Heart right ventricle (tissue), 16 donors: ENCODE measurements around the gene TMEM270. TPM values are rescaled to one million over a fixed set of nuclear protein-coding genes. Genes with fewer than 3 reads are reported as not detected.
A peak's percentile ranks its signal among the peaks of the same experiment; 100 is the strongest.

Source experiments
- ATAC-seq, 8 donors: fragments of 200-7000 bp; cut with Tn5 transposase; one replicate each; pipeline ENCODE4 v1.9.1; 2020; ENCODE audit warnings: mild to moderate bottlenecking in 8 of 8, moderate library complexity in 8 of 8, moderate number of reproducible peaks in 1 of 8
- DNase-seq, 2 donors: peaks; one replicate each; pipeline ENCODE4 v3.0.0-alpha.2; 2020
- H3K27ac ChIP-seq, 10 donors: fragments of 200-600 bp; sonication (generic) in 2 of 10; one replicate each; pipeline versions ENCODE4 v1.5.0 to v1.8.0; 2020 to 2022; ENCODE audit warnings: mild to moderate bottlenecking in 3 of 10
- H3K27me3 ChIP-seq, 7 donors: fragments of 200-600 bp; one replicate each; pipeline ENCODE4 v1.8.0; 2021 to 2022; ENCODE audit warnings: mild to moderate bottlenecking in 2 of 7
- H3K36me3 ChIP-seq, 9 donors: fragments of 200-600 bp; sonication (generic) in 1 of 9; one replicate each; pipeline versions ENCODE4 v1.5.0 to v1.8.0; 2020 to 2022; ENCODE audit warnings: mild to moderate bottlenecking in 2 of 9
- H3K4me1 ChIP-seq, 9 donors: fragments of 200-600 bp; sonication (generic) in 1 of 9; one replicate each; pipeline versions ENCODE4 v1.5.0 to v1.8.0; 2020 to 2022; ENCODE audit warnings: mild to moderate bottlenecking in 4 of 9
- H3K4me3 ChIP-seq, 10 donors: fragments of 200-600 bp; sonication (generic) in 2 of 10; one replicate each; pipeline versions ENCODE4 v1.5.0 to v1.8.0; 2020 to 2022; ENCODE audit warnings: mild to moderate bottlenecking in 7 of 10, moderate library complexity in 2 of 10
- H3K9me3 ChIP-seq, 11 donors: fragments of 200-600 bp in 10 of 11; sonication (generic) in 2 of 11; one replicate each; pipeline versions ENCODE4 v1.5.0 to v1.8.0; 2013 to 2022; ENCODE audit warnings: mild to moderate bottlenecking in 2 of 11, control low read depth in 1 of 11, moderate library complexity in 1 of 11
- CTCF ChIP-seq, 9 donors: fragments of 200-600 bp; sonication (generic) in 2 of 9; IDR thresholded peaks; one replicate each; pipeline versions ENCODE4 v1.5.0 to v1.8.0; 2021 to 2022; ENCODE audit warnings: antibody characterized with exemption in 9 of 9, mild to moderate bottlenecking in 5 of 9, moderate library complexity in 1 of 9
- WGBS, 2 donors: extraction: QIAGEN DNeasy Blood & Tissue Kit; methylation state at CpG; one replicate each; pipeline ENCODE4 v1.1.7; 2013; ENCODE audit warnings: inconsistent platforms in 1 of 2; 5-methylcytosine and 5-hydroxymethylcytosine counted together
- intact Hi-C, 10 donors: fragments of 100-400 bp; cut with DNase I; formaldehyde crosslinking; loops; one replicate each; pipeline versions ENCODE4 v1.11.1 to v1.14.2; 2022
- polyA plus RNA-seq, 2 donors: library from polyadenylated mRNA; stranded (reverse); fragments of 200-250 nt; gene quantifications; one replicate each; pipeline ENCODE4 v1.2.3, GENCODE V29; 2013
- total RNA-seq, 10 donors: library from RNA; stranded (reverse); fragmentation: NEBNext Ultra II Directional in 3 of 10; extraction: Animal tissue kit (Norgen Biotek cat#: 25700) in 3 of 10; gene quantifications; one replicate each; pipeline versions ENCODE4 v1.2.1 to v1.2.4, GENCODE V29; 2021 to 2023
- donor health status: Arrhythmogenic right ventricular cardiomyopathy.
- donor health status: ischemic (EF 13 %, LVEDD 7.1; RV severe dilation, severe dysfunction).
- donor health status: healthy with polysubstance abuse.
- donor health status: DM: no; HTN: yes; CAD: no.
- donor health status: DM: no; HTN: no; CAD: no.
- donor health status: ischemic (EF 25% LVEDD 6.9; RV normal size, moderate dysfunction).
- donor health status: ischemic (EF 25% LVEDD 5.7; RV mildly dilated, moderate dysfunction).
- donor health status: healthy.
- donor health status: DM: yes; HTN: yes; CAD: no.
- donor health status: Ischemic cardiomyopathy.
- donor health status: ischemic (EF 35%, LVEDD 5.7; RV mildly dilated, moderate dysfunction).
- donor health status: nonischemic (EF 11% LVEDD 7.7; RV severe dilation, severe dysfunction).
- donor health status: DM: yes; HTN: yes; CAD: no.
- donor health status: PGD.
- donor health status: ischemic (EF 29% LVEDD 5.4; RV normal size, mild dysfunction).
- donor health status: nonischemic (EF 23%, LVEDD 6.1; RV moderate dilation, normal function).

The TMEM270 gene
- total and polyA plus RNA-seq, 12 donors = not detected

DNA sequence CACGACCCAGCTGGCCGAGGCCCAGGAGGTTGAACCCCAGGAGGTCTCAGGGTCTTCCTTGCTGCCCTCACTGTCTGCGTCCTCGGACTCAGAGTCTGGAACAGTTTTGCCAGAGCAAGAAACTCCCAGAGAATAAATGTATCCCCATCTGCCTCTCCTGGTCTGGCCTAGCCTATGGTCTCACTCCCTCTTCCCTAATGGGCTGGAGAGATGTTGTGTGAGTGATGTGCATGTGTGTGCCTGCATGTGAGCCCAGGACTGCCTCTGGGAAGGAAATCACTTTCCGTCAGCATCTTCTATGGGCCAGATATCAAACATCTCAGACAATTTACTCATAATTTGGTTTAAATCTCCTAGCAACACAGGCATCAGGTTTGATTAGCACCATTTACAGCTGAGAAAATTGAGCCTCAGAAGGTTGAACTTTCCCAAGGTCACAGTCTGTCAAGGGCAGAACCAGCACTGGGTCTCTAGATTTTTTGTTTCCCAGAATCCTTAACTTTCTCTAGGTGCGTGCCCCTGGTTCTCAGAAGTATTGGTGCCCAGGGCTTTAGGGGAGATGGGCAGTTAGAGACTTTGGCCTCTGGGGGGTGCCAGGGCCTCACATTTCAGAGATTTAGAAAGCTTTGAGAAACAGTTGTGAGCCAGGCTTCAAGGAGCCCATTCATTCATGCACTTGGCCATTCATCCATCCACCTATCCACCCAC, 4.9 kb downstream of the TMEM270 start:
- no peak overlapping the region for H3K4me3 ChIP-seq
- H3K27me3 ChIP-seq = peaks cover 0 to 4% (median 0%) of the 10 kb centered on the region in 7 donors
- WGBS, 2 donors = 77 to 83% methylated on average over 6 of the region's 6 CpGs
- no peak overlapping the region for H3K27ac ChIP-seq
- no peaks in the 10 kb centered on the region for H3K9me3 ChIP-seq
- DNase-seq (no peak), ATAC-seq (peak in 7 of 8 donors; percentile 47 to 84 (median 62))
- intact Hi-C loops = loop anchor here in 9 of 10 donors (1.0 to 10.0 kb wide), 11 partner anchors 111 to 536 kb away; partner anchors contain the start of genes ELN (in 4 of the 9) and EIF4H (in 1 of the 9)
- H3K36me3 ChIP-seq = no peaks in the 10 kb centered on the region
- TF ChIP-seq CTCF (IDR thresholded peaks at IDR 0.05) = peak; percentile 55 to 79 (median 71)
- peaks cover 0 to 23% (median 9%) of the 10 kb centered on the region in 9 donors for H3K4me1 ChIP-seq

DNA sequence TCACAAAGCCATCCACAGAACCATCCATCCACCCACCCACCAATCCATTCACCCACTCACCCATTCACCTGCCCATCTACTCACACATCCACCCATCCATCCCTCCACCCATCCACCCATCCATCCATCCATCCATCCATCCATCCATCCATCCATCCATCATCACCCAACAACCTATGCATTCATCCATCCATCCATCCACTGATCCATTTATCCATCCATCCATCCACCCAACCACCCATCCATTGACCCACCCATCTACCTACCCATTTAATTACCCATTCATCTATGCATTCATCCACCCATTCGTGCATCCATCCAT, 5.4 kb downstream of the TMEM270 start:
- H3K27ac ChIP-seq = no peak overlapping the region
- ATAC-seq = no peak
- no peaks in the 10 kb centered on the region for H3K36me3 ChIP-seq
- H3K9me3 ChIP-seq = no peaks in the 10 kb centered on the region
- 96 to 97% methylated on average over 1 of the region's 1 CpG for WGBS, 2 donors
- peaks cover 0 to 3% (median 0%) of the 10 kb centered on the region in 7 donors for H3K27me3 ChIP-seq
- no peak overlapping the region for H3K4me3 ChIP-seq
- no peak for TF ChIP-seq CTCF (IDR thresholded peaks at IDR 0.05)
- no peak for DNase-seq
- H3K4me1 ChIP-seq = peaks cover 0 to 28% (median 11%) of the 10 kb centered on the region in 9 donors
- intact Hi-C loops = loop anchor here in 9 of 10 donors (1.0 to 10.0 kb wide), 11 partner anchors 111 to 536 kb away; partner anchors contain the start of genes ELN (in 4 of the 9) and EIF4H (in 1 of the 9)

DNA sequence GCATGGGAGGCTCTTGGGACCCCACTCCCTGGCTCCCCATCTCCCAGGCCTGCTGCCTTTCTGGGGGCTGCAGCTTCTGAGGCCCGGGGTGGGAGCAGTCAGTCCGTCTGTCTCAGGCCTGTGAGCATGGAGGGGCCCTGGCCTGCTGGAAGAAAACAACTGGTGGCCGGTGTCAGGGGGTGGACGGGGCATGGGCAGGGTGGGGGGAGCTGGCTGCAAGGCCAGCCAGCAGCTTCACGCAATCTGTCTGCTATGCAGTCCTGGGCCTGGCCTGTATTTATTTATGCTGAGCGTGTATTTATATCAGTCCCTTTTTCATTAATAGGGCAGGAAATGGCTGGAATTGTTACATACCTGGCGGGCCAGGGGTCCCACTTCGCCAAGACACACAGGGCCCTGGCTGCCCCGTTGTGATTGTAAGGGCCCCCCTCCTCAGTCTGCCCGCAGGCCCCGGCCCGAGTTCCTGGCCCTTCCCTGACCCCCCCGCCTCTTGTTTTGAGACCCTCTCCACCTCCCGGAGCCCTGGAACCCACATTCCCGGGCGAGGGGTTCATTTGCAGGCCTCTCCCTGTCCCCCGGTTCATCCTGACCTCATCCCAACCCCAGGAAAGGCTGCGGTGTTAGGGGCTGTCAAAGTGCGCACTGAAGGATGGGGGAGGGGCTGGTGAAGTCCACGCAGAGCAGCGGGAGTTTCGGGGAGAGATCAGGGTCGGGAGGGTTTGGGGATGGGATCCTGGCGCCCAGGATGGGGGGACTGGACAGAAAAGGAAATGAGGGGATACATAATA, 8.2 kb downstream of the TMEM270 start:
- DNase-seq = no peak
- no peak for TF ChIP-seq CTCF (IDR thresholded peaks at IDR 0.05)
- intact Hi-C loops = loop anchor here in 8 of 10 donors (5.0 to 10.0 kb wide), 9 partner anchors 108 to 533 kb away; partner anchors contain the start of genes ELN (in 4 of the 8) and EIF4H (in 1 of the 8)
- peak overlapping the region in 3 of 10 donors; percentile 16 to 44 (median 25) for H3K27ac ChIP-seq
- H3K4me3 ChIP-seq = no peak overlapping the region
- 55 to 67% methylated on average over 23 to 24 of the region's 24 CpGs for WGBS, 2 donors
- ATAC-seq = peak in 3 of 8 donors; percentile 6 to 36 (median 28)
- peaks cover 6 to 41% (median 19%) of the 10 kb centered on the region in 9 donors for H3K4me1 ChIP-seq
- no peaks in the 10 kb centered on the region for H3K36me3 ChIP-seq
- no peaks in the 10 kb centered on the region for H3K27me3 ChIP-seq
- no peaks in the 10 kb centered on the region for H3K9me3 ChIP-seq

- Histone ChIP-seq H3K27me3 (no peaks in the 10 kb centered on the region), H3K9me3 (no peaks in the 10 kb centered on the region), H3K36me3 (no peaks in the 10 kb centered on the region), H3K4me3 (no peak overlapping the region), H3K27ac (peak overlapping the region in 3 of 10 donors; percentile 1 to 44 (median 19)), H3K4me1 (peaks cover 6 to 41% (median 19%) of the 10 kb centered on the region in 9 donors)
- no peak for DNase-seq
- TF ChIP-seq CTCF (IDR thresholded peaks at IDR 0.05) = no peak
- peak in 3 of 8 donors; percentile 7 to 13 (median 9) for ATAC-seq
- WGBS, 2 donors = 45 to 56% methylated on average over 15 of the region's 15 CpGs
- intact Hi-C loops = loop anchor here in 2 of 10 donors (10.0 kb wide), 2 partner anchors 105 to 335 kb away; no protein-coding TSS in a partner anchor
These were observed 9.1 kb downstream of the TMEM270 start for GRCh38 chr7:73870041-73870492.
